K562 (cell line): Measurements from ENCODE around the gene RACK1. TPM values are rescaled to one million over a fixed set of nuclear protein-coding genes. Genes with fewer than 3 reads are reported as not detected.

ENCODE experiments used
- HMGN3 ChIP-seq: IDR thresholded peaks from 2 replicates; pipeline ENCODE4 v1.6.1; 2011; ENCODE audit warnings: borderline replicate concordance, low read depth, mild to moderate bottlenecking, mixed read lengths, low read length; ENCODE audit not compliant: insufficient read length; ENCODE audit errors: extremely low read depth
- IRF9 ChIP-seq: fragments of 450-650 bp; IDR thresholded peaks from 2 replicates; pipeline ENCODE4 v1.6.1; 2016; ENCODE audit warnings: missing biosample characterization, missing genetic modification characterization
- ZNF407 ChIP-seq: fragments of 450-650 bp; IDR thresholded peaks from 2 replicates; pipeline ENCODE4 v1.6.1; 2016; ENCODE audit warnings: low read depth
- polyA plus RNA-seq, 8 experiments: library from polyadenylated mRNA; depleted of rRNA in 4 of 8; stranded (reverse) in 5 of 8; unstranded in 3 of 8; fragments of >200 nt; fragmentation: Nextera tagmentation in 2 of 8; fragmentation: Illumina TruSeq in 1 of 8; extraction: Ambion mirVana in 2 of 8; extraction: Trizol in 1 of 8; gene quantifications; 2 replicates each; pipeline versions ENCODE4 v1.2.1 to v1.2.3, GENCODE V29; 2011 to 2014; ENCODE audit warnings: inconsistent platforms in 1 of 8, missing spikeins in 1 of 8
- total RNA-seq, 7 experiments: library from RNA; depleted of rRNA in 6 of 7; stranded (reverse); fragments of >200 nt in 6 of 7; fragmentation: Illumina TruSeq in 2 of 7; extraction: Trizol in 2 of 7; gene quantifications; 2 replicates each; pipeline versions ENCODE4 v1.2.1 to v1.2.3, GENCODE V29; 2011 to 2021; ENCODE audit warnings: low replicate concordance in 1 of 7
- TF ChIP-seq, protein P1 (sequence below), 2 experiments: fragments of 450-650 bp; IDR thresholded peaks; 2 replicates each; pipeline ENCODE4 v1.6.1; 2016; ENCODE audit warnings: mild to moderate bottlenecking in 2 of 2, borderline replicate concordance in 1 of 2, low read depth in 1 of 2, moderate library complexity in 1 of 2
- TF ChIP-seq, protein P2 (sequence below): IDR thresholded peaks from 2 replicates; pipeline ENCODE4 v1.6.1; 2011; ENCODE audit warnings: borderline replicate concordance, low read depth, mild to moderate bottlenecking, moderate library complexity, low read length; ENCODE audit not compliant: insufficient read depth, poor library complexity, severe bottlenecking

Gene RACK1
- total and polyA plus RNA-seq, 9 of the 15 experiments (the other 6 are each of a cell fraction or from before 2014, with no cell fraction given), result 2,303 to 5,311 (median 3,833) TPM

DNA sequence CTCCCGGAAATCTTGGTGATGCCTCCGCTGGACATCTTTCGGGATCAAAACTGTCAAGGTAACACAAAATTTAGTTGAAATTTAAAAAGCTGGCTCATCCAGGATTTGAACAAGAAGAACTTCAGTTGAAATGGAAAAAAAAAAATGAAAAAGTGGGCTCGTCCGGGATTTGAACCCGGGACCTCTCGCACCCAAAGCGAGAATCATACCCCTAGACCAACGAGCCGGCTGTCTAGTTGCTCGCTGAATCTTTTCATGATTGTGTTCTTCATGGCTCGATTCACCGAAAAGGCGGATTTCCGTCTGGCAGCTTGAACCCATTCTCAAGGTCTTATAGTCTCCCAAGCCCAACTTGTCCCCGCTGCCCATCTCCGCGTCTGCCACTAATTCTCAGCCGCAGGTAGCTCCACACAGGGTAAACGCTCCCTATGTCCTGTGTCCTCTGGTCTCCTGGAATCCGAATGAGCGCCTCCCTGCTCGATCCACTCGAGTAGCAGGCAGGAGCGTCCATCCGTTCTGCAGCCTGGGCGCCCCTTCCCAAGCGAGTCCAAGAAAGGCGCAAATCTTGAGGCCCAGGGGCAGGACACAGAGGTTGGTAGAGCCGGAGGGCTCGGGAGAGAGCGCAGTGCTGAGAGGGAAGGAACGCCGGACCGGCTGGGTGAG is 54.9 kb downstream of the RACK1 start (continued):
- no peak; the same call in 1 of the 2 replicates for TF ChIP-seq ZNF407
- TF ChIP-seq, protein P1, sequence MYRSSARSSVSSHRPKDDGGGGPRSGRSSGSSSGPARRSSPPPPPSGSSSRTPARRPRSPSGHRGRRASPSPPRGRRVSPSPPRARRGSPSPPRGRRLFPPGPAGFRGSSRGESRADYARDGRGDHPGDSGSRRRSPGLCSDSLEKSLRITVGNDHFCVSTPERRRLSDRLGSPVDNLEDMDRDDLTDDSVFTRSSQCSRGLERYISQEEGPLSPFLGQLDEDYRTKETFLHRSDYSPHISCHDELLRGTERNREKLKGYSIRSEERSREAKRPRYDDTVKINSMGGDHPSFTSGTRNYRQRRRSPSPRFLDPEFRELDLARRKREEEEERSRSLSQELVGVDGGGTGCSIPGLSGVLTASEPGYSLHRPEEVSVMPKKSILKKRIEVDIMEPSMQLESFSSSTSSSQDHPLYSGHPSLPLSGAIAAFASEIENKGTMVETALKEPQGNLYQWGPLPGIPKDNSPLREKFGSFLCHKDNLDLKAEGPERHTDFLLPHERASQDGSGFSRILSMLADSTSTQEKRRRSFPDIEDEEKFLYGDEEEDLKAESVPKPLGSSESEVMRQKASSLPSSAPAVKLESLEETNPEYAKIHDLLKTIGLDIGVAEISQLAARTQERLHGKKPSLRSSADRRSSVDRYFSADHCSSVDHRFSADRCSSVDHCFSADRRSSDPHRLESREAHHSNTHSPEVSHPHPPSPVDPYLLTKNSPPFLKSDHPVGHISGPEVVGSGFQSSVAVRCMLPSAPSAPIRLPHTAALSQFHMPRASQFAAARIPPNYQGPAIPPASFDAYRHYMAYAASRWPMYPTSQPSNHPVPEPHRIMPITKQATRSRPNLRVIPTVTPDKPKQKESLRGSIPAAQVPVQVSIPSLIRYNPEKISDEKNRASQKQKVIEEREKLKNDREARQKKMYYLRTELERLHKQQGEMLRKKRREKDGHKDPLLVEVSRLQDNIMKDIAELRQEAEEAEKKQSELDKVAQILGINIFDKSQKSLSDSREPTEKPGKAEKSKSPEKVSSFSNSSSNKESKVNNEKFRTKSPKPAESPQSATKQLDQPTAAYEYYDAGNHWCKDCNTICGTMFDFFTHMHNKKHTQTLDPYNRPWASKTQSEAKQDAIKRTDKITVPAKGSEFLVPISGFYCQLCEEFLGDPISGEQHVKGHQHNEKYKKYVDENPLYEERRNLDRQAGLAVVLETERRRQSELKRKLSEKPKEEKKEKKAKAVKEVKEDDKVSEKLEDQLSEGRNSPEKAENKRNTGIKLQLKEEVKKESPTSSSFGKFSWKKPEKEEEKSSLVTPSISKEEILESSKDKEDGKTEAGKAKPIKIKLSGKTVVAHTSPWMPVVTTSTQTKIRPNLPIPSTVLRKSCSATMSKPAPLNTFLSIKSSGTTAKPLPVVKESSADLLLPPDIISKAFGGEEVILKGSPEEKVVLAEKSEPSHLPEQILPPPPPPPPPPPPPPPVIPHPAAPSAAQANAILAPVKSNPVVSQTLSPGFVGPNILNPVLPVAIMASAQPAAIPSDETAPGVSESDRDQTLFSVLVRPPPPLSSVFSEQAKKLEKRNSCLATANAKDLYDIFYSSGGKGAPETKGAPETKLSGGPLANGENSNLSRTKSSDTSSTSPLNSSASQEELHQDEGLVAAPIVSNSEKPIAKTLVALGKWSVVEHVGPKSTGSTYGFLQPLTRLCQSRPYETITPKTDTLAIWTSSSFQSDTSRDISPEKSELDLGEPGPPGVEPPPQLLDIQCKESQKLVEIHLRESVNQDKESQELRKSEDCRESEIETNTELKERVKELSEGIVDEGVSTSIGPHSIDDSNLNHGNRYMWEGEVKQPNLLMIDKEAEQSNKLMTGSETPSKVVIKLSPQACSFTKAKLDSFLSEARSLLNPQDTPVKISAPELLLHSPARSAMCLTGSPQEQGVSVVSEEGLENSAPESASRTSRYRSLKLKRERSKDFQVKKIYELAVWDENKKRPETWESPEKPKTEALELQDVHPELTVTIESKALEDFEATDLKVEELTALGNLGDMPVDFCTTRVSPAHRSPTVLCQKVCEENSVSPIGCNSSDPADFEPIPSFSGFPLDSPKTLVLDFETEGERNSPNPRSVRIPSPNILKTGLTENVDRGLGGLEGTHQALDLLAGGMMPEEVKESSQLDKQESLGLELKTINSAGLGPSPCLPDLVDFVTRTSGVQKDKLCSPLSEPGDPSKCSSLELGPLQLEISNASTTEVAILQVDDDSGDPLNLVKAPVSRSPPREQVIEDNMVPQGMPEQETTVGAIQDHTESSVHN (IDR thresholded peaks at IDR 0.05; ENCODE audit: borderline replicate concordance in 1 of 2, low read depth in 1 of 2), result no peak
- no peak for TF ChIP-seq HMGN3
- TF ChIP-seq IRF9 (tag), result no peak
- TF ChIP-seq, protein P2, sequence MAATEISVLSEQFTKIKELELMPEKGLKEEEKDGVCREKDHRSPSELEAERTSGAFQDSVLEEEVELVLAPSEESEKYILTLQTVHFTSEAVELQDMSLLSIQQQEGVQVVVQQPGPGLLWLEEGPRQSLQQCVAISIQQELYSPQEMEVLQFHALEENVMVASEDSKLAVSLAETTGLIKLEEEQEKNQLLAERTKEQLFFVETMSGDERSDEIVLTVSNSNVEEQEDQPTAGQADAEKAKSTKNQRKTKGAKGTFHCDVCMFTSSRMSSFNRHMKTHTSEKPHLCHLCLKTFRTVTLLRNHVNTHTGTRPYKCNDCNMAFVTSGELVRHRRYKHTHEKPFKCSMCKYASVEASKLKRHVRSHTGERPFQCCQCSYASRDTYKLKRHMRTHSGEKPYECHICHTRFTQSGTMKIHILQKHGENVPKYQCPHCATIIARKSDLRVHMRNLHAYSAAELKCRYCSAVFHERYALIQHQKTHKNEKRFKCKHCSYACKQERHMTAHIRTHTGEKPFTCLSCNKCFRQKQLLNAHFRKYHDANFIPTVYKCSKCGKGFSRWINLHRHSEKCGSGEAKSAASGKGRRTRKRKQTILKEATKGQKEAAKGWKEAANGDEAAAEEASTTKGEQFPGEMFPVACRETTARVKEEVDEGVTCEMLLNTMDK, result no peak
